Right atrium auricular region (tissue), 2 donors: ENCODE results near the gene OR51B4. TPM values are rescaled to one million over a fixed set of nuclear protein-coding genes. Genes with fewer than 3 reads are reported as not detected.
"Not testable (repeated sequence)": the region's sequence is repeated elsewhere in the genome, so short reads cannot be mapped to it uniquely, and the experiment has no call there.

ENCODE experiments used
- DNase-seq: peaks from one replicate; pipeline ENCODE4 v3.0.0-alpha.2; 2019; ENCODE audit warnings: low spot score
- H3K27ac ChIP-seq, 2 donors: fragments of 200-600 bp; sonication (generic); 1 replicate in 1 of 2; 2 replicates in 1 of 2; pipeline ENCODE4 v1.5.1; 2016 to 2019
- H3K27me3 ChIP-seq, 2 donors: fragments of 200-600 bp; sonication (generic); one replicate each; pipeline versions ENCODE4 v1.5.1 to v1.6.0; 2017 to 2019
- H3K36me3 ChIP-seq: fragments of 200-600 bp; sonication (generic); one replicate; pipeline ENCODE4 v1.5.1; 2016
- H3K4me1 ChIP-seq, 2 donors: fragments of 200-600 bp; sonication (generic); one replicate each; pipeline versions ENCODE4 v1.5.1 to v1.6.0; 2017 to 2019
- H3K4me3 ChIP-seq, 2 donors: fragments of 200-600 bp; sonication (generic); 1 replicate in 1 of 2; 2 replicates in 1 of 2; pipeline ENCODE4 v1.5.1; 2017 to 2019; ENCODE audit warnings: mild to moderate bottlenecking in 1 of 2, moderate library complexity in 1 of 2
- H3K9me3 ChIP-seq, 2 donors: fragments of 200-600 bp; sonication (generic); one replicate each; pipeline ENCODE4 v1.5.1; 2019
- CTCF ChIP-seq, 2 donors: fragments of 200-600 bp; sonication (generic); IDR thresholded peaks; one replicate each; pipeline ENCODE4 v1.5.1; 2019; ENCODE audit warnings: antibody characterized with exemption in 2 of 2
- total RNA-seq, 2 donors: library from RNA; depleted of rRNA; stranded (reverse); fragments of >200 nt; gene quantifications; one replicate each; pipeline ENCODE4 v1.1.0, GENCODE V29; 2016

OR51B4 gene
- total RNA-seq, 2 donors from 2014 or later, result not detected

GRCh38 chr11:5343474-5344335 is 42.0 kb upstream of the OR51B4 start, which contains the start of gene OR51B5:
TSS of gene OR51B5 (minus strand) at chr11:5343524. CDS start at chr11:5343524, 0 bp downstream.
- no peak within 1 kb of the TSS for H3K27ac ChIP-seq

GRCh38 chr11:5339771-5340322 is 38.1 kb upstream of the OR51B4 start:
- Histone ChIP-seq H3K27me3 (no peaks in the 10 kb centered on the region), H3K4me3 (no peak overlapping the region), H3K27ac (no peak overlapping the region), H3K9me3 (no peaks in the 10 kb centered on the region), H3K36me3 (no peaks in the 10 kb centered on the region), H3K4me1 (no peaks in the 10 kb centered on the region)
- no peak for TF ChIP-seq CTCF (IDR thresholded peaks at IDR 0.05)
- no peak for DNase-seq

More at GRCh38 chr11:5343474-5344335, 42.0 kb upstream of the OR51B4 start, which contains the start of gene OR51B5:
- H3K4me3 ChIP-seq, result no peak within 1 kb of the TSS
- TF ChIP-seq CTCF (IDR thresholded peaks at IDR 0.05), result no peak
- H3K4me1 ChIP-seq, result no peaks in the 10 kb centered on the region
- no peaks in the 10 kb centered on the region for H3K27me3 ChIP-seq
- DNase-seq, result no peak
- H3K9me3 ChIP-seq, result no peaks in the 10 kb centered on the region
- H3K36me3 ChIP-seq, result no peaks in the 10 kb centered on the region

- not testable (repeated sequence) for H3K4me3 ChIP-seq, H3K27ac ChIP-seq, H3K9me3 ChIP-seq, H3K27me3 ChIP-seq, H3K4me1 ChIP-seq, H3K36me3 ChIP-seq, DNase-seq
Measured at GRCh38 chr11:5337253-5337652, 35.5 kb upstream of the OR51B4 start.

GRCh38 chr11:5336331-5336730 is 34.6 kb upstream of the OR51B4 start:
- Histone ChIP-seq H3K27me3 (no peaks in the 10 kb centered on the region), H3K4me3 (no peak overlapping the region), H3K9me3 (no peaks in the 10 kb centered on the region), H3K4me1 (no peaks in the 10 kb centered on the region), H3K36me3 (no peaks in the 10 kb centered on the region), H3K27ac (no peak overlapping the region)
- no peak for DNase-seq
- no peak for TF ChIP-seq CTCF (IDR thresholded peaks at IDR 0.05)

- Histone ChIP-seq H3K36me3 (no peaks in the 10 kb centered on the region), H3K27ac (no peak overlapping the region), H3K4me1 (no peaks in the 10 kb centered on the region), H3K4me3 (no peak overlapping the region), H3K9me3 (no peaks in the 10 kb centered on the region), H3K27me3 (no peaks in the 10 kb centered on the region)
- DNase-seq, result no peak
- TF ChIP-seq CTCF (IDR thresholded peaks at IDR 0.05), result no peak
Measured at GRCh38 chr11:5335170-5335569, 33.4 kb upstream of the OR51B4 start.

- no peak for DNase-seq
- no peak within 1 kb of the TSS for H3K4me3 ChIP-seq
- no peaks in the 10 kb centered on the region for H3K27me3 ChIP-seq
- no peak for TF ChIP-seq CTCF (IDR thresholded peaks at IDR 0.05)
- no peaks in the 10 kb centered on the region for H3K4me1 ChIP-seq
- H3K27ac ChIP-seq, result no peak within 1 kb of the TSS
- no peaks in the 10 kb centered on the region for H3K9me3 ChIP-seq
- H3K36me3 ChIP-seq, result no peaks in the 10 kb centered on the region
Measured at GRCh38 chr11:5324197-5324596, 22.5 kb upstream of the OR51B4 start, which contains the start of gene OR51B2. TSS of gene OR51B2 (minus strand) at chr11:5324297. CDS start at chr11:5324297, 0 bp downstream.
